Vagina (tissue), 2 donors: ENCODE results near the gene AGRN. TPM values are rescaled to one million over a fixed set of nuclear protein-coding genes. Genes with fewer than 3 reads are reported as not detected.
"Not testable (repeated sequence)": the region's sequence is repeated elsewhere in the genome, so short reads cannot be mapped to it uniquely, and the experiment has no call there.

Experiments
- DNase-seq, 2 donors: peaks; one replicate each; pipeline ENCODE4 v3.0.0-alpha.2; 2017; ENCODE audit errors: extremely low spot score in 2 of 2
- H3K27ac ChIP-seq: fragments of 200-600 bp; sonication (generic); one replicate; pipeline ENCODE4 v1.5.1; 2019
- H3K27me3 ChIP-seq: fragments of 200-600 bp; sonication (generic); one replicate; pipeline ENCODE4 v1.5.1; 2019
- H3K36me3 ChIP-seq, 2 donors: fragments of 200-600 bp; sonication (generic); one replicate each; pipeline ENCODE4 v1.5.1; 2017 to 2019
- H3K4me1 ChIP-seq: fragments of 200-600 bp; sonication (generic); one replicate; pipeline ENCODE4 v1.5.1; 2019
- H3K4me3 ChIP-seq, 2 donors: fragments of 200-600 bp; sonication (generic); 1 replicate in 1 of 2; 2 replicates in 1 of 2; pipeline ENCODE4 v1.5.1; 2016 to 2019
- H3K9me3 ChIP-seq: fragments of 200-600 bp; sonication (generic); one replicate; pipeline ENCODE4 v1.5.1; 2019
- CTCF ChIP-seq, 3 experiments: fragments of 450-650 bp in 2 of 3; fragments of 200-600 bp in 1 of 3; sonication (generic) in 1 of 3; IDR thresholded peaks; one replicate each; pipeline ENCODE4 v1.5.1; 2017 to 2019; ENCODE audit warnings: antibody characterized with exemption in 3 of 3, mild to moderate bottlenecking in 2 of 3, moderate library complexity in 2 of 3
- POLR2A ChIP-seq, 2 donors: fragments of 450-650 bp; IDR thresholded peaks; one replicate each; pipeline ENCODE4 v1.6.1; 2017; ENCODE audit warnings: antibody characterized with exemption in 2 of 2, mild to moderate bottlenecking in 2 of 2, moderate library complexity in 2 of 2
- POLR2AphosphoS5 ChIP-seq, 2 donors: sonication (generic); formaldehyde crosslinking; IDR thresholded peaks; one replicate each; pipeline ENCODE4 v1.9.0; 2017; ENCODE audit warnings: antibody characterized with exemption in 2 of 2, mild to moderate bottlenecking in 2 of 2, low read depth in 1 of 2; ENCODE audit not compliant: insufficient read depth in 1 of 2
- intact Hi-C: fragments of 100-400 bp; cut with DNase I; formaldehyde crosslinking; loops from one replicate; pipeline ENCODE4 v1.15.1; 2023
- total RNA-seq: library from RNA; depleted of rRNA; stranded (reverse); fragments of >200 nt; gene quantifications from one replicate; pipeline ENCODE4 v1.2.3, GENCODE V29; 2016

AGRN gene
- total RNA-seq, 1 donor from 2014 or later, result 25.5 TPM

GRCh38 chr1:1092149-1092855, 72.4 kb downstream of the AGRN start:
- DNase-seq, result no peak
- Histone ChIP-seq H3K36me3 (no peaks in the 10 kb centered on the region), H3K4me1 (no peaks in the 10 kb centered on the region), H3K9me3 (no peaks in the 10 kb centered on the region), H3K27me3 (no peaks in the 10 kb centered on the region), H3K4me3 (no peak overlapping the region), H3K27ac (no peak overlapping the region)
- TF ChIP-seq CTCF (IDR thresholded peaks at IDR 0.05), result no peak
- TF ChIP-seq POLR2A (IDR thresholded peaks at IDR 0.05), result no peak
- no peak for TF ChIP-seq POLR2AphosphoS5 (IDR thresholded peaks at IDR 0.05; ENCODE audit: insufficient read depth in 1 of 2, low read depth in 1 of 2)
- intact Hi-C loops, result no loop called here

- Histone ChIP-seq H3K4me3 (no peak overlapping the region), H3K9me3 (no peaks in the 10 kb centered on the region), H3K4me1 (no peaks in the 10 kb centered on the region), H3K36me3 (no peaks in the 10 kb centered on the region), H3K27ac (no peak overlapping the region), H3K27me3 (no peaks in the 10 kb centered on the region)
- DNase-seq, result no peak
- no peak for TF ChIP-seq POLR2AphosphoS5 (IDR thresholded peaks at IDR 0.05; ENCODE audit: insufficient read depth in 1 of 2, low read depth in 1 of 2)
- no peak for TF ChIP-seq CTCF (IDR thresholded peaks at IDR 0.05)
- no peak for TF ChIP-seq POLR2A (IDR thresholded peaks at IDR 0.05)
- intact Hi-C loops, result no loop called here
Observed at GRCh38 chr1:1092894-1093609, 73.1 kb downstream of the AGRN start.

- intact Hi-C loops, result no loop called here
- H3K4me3 ChIP-seq, result no peak overlapping the region
- H3K27ac ChIP-seq, result no peak overlapping the region
- no peaks in the 10 kb centered on the region for H3K36me3 ChIP-seq
- DNase-seq, result no peak
- H3K4me1 ChIP-seq, result no peaks in the 10 kb centered on the region
- TF ChIP-seq CTCF (IDR thresholded peaks at IDR 0.05) (no peak), POLR2A (IDR thresholded peaks at IDR 0.05) (no peak), POLR2AphosphoS5 (IDR thresholded peaks at IDR 0.05; ENCODE audit: insufficient read depth in 1 of 2, low read depth in 1 of 2) (no peak)
- H3K9me3 ChIP-seq, result no peaks in the 10 kb centered on the region
- no peaks in the 10 kb centered on the region for H3K27me3 ChIP-seq
Observed at GRCh38 chr1:1093610-1093943, 73.7 kb downstream of the AGRN start.

GRCh38 chr1:1094981-1095380, 75.1 kb downstream of the AGRN start:
- no peak for DNase-seq
- H3K36me3 ChIP-seq, result no peaks in the 10 kb centered on the region
- H3K27me3 ChIP-seq, result no peaks in the 10 kb centered on the region
- no peak overlapping the region for H3K27ac ChIP-seq
- TF ChIP-seq CTCF (IDR thresholded peaks at IDR 0.05) (no peak), POLR2A (IDR thresholded peaks at IDR 0.05) (no peak), POLR2AphosphoS5 (IDR thresholded peaks at IDR 0.05; ENCODE audit: insufficient read depth in 1 of 2, low read depth in 1 of 2) (no peak)
- intact Hi-C loops, result no loop called here
- H3K9me3 ChIP-seq, result no peaks in the 10 kb centered on the region
- H3K4me3 ChIP-seq, result no peak overlapping the region
- H3K4me1 ChIP-seq, result no peaks in the 10 kb centered on the region

- H3K4me1 ChIP-seq, DNase-seq, H3K27ac ChIP-seq, intact Hi-C loops, H3K36me3 ChIP-seq, H3K27me3 ChIP-seq, H3K9me3 ChIP-seq, H3K4me3 ChIP-seq: not testable (repeated sequence)
Observed at GRCh38 chr1:1096136-1096535, 76.2 kb downstream of the AGRN start.
